NCI-H2081 treated with DMSO at 0.1 percent for 48 hours (cell line): ENCODE measurements around the gene AFF1.
"Not testable (repeated sequence)": the region's sequence is repeated elsewhere in the genome, so short reads cannot be mapped to it uniquely, and the experiment has no call there.

ENCODE experiments used
- DNase-seq: peaks from one replicate; lab custom pipeline; 2025; lab: John Stamatoyannopoulos, UW

The AFF1 gene

DNA sequence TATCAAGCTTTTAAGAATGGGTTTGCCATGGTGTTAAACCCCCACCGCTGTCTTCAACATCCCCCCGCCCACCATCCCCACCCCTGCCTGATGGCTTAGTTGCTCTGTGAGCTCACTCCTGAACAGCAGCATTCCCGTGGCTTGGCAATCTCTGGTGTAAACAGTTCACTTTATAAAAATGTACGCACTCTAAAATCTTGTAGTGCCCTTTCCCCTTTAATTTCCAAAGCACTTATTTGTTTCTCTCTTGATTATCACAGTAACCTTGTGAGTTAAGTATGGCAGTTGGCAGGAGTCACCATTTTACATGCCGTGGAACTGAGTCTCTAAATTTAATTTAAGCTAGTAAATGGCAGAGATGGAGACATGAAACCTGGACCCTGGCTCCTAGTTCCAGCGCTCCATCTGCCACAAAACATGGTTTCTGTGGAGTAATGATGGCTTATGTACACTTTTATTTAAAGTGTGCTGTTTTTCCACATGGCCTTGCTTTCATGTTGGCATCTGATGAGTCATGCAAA is 123.1 kb downstream of the AFF1 start:
- no peak for DNase-seq

- DNase-seq: no peak
Observed at GRCh38 chr4:87058356-87059073, 123.7 kb downstream of the AFF1 start.

- DNase-seq: no peak
Observed at GRCh38 chr4:87060957-87061356, 126.1 kb downstream of the AFF1 start.

DNA sequence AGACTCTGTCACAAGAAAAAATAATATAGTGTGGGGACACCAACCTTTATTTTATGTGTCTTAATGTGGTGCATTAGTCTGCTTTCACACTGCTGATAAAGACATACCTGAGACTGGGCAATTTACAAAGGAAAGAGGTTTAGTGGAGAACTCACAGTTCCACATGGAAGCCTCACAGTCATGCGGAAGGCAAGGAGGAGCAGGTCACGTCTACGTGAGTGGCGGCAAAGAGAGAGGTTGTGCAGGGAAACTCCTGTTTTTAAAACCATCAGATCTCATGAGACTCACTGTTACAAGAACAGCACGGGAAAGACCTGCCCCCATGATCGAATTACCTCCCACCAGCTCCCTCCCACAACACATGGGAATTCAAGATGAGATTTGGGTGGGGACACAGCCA is 130.2 kb downstream of the AFF1 start:
- no peak for DNase-seq

GRCh38 chr4:87066403-87067123 is 131.8 kb downstream of the AFF1 start:
- DNase-seq: no peak

DNA sequence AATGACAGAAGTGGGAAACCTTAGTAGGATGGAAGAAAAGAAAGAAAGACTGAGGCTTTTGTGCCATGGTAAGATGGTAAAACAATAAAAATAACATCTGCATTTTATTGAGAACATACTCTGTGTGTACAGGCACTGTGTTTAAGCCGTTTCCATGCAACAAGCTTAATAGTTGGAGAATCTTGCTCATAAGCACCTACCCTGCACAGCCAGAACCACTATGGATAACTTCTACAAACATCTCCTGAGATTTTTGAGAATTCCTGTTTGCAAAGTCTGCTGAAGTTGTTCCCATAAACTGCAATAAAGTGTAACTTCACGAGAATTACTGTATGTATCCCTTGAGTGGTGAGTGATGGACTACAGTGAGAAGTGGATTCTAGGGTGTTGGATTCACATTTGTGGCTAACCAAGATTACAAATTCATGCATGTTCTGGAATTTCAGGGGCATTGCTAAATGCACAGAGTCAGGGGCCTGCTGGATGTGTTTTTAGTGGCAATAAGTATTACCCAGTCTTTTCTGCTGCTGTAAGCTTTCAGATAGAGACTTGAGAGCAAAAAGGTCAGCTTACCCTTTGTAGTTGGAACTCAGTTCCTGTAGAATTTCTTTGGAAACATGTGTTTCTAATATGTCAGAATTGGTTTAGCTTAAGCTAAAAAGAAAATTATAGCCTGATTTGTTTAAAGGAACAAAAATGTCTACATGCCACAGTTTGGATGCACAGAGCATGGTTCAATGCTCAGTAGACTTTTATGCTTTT is 132.5 kb downstream of the AFF1 start:
- DNase-seq: no peak

GRCh38 chr4:87068583-87069021 is 133.8 kb downstream of the AFF1 start:
- DNase-seq: peak; percentile 64

DNA sequence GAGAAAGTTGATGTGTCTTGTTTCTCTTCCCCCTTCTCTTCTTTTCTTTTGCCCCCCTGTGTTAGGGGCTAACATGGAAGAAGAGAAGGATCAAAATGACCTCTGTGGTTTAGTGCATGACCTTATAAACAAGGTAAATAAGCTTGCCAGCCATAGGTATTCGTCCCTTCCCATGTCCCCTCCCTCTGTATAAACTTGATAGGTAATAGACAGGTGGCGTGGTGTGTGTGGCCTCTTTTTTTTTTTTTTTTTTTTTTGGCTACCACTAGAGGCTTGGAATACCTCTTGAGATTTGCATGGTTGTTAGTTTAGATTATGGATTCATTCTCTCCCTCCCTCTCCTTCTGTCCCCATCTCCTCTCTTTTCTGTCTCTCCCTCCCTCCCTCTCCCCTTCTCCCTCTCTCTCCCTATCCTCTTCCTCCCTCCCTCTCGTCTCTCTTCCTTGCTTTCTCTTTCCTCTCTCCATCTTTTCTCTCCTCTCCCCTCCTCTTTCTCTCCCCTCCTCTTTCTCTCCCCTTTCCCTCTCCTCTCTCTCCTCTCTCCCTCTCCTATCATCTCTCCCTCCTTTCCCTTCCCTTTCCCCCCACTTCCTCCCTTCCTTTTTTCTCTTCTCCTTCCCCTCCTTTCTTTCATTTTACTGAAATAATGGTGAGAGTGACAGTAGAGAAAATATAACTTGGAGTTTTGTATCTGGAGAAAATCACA is 134.4 kb downstream of the AFF1 start:
- DNase-seq: no peak

DNA sequence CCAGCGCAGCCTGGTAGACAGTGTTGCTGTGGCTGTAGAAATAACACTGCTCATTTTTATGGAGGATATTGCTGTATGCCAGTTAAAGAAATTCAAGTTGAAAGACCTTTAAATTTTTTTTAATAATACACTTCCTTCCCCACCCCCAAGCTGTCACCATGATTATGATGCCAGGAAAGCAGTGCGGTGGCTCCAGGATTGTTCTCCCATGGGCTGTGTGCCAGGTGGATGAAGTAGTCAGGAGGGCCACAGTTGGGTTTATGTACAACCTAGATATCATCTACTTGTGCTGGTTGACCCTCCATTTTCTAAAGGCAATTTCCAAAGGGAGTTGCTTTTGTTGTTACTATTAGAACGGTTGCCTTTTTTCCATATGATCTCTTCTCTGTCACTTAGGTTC is 136.6 kb downstream of the AFF1 start:
- DNase-seq: no peak

GRCh38 chr4:87072545-87072944 is 137.7 kb downstream of the AFF1 start:
- DNase-seq: not testable (repeated sequence)

DNA sequence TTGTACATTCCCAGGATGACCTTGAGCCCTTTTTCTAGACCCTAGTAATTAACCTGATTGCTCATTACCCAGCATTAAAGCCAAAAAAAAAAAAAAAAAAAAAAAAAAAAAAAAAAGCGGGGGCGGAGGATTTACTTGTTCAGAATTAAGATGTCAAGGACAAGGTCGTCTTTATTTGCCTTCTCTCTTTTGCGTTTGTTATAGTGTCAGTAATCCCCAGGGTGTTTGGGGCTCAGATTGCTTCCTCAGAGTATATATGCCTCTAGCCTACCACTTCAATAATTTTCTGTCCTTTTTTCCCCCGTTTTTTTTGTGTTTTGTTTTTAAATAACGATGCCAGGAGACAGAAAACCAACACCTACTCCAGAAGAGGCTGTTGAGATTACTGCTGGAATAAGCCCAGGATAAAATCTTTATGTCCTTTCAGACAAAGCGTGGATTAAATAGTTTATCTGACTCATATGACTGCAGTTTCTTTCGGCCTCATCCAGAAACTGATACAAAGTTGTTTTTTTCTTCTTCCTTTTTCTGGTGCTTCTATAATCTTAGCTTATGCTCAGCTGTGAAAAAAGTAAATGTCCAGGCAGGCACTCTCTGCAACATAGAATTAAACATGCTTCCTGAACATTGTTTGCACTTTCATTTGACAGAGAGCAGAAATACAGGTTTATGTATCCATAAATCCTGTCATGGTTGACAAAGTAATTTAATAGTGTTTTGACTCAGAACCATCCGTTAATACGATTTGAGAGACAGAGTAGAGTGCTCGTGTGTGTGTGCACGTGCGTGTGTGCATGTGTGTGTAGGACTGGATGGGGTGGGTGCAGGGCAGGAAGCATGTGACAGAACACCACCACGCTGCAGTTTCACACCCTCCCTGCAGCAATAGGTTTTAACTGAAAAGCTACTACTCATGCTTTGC is 138.6 kb downstream of the AFF1 start:
- DNase-seq: peak; percentile 74

- DNase-seq: no peak
Observed at GRCh38 chr4:87074121-87074488, 139.3 kb downstream of the AFF1 start.

DNA sequence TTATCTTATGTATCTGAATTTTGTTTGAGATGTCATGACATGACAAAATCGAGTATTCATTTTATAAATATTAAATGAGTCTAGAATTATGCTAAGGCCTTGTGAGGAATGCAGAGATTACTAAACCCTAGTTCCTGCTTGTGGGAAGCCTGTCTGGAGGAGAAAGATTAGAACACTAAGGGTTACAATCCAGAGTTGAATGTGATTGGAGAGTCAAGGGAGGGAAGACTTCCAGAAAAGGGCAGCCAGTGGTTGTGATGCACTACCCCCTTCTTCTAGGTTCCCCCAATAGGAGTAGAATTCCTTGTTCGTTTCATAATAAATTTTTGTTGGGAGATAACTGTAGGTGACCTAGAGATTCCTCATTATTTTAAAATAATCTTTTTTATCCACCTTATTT is 141.1 kb downstream of the AFF1 start:
- DNase-seq: no peak

- no peak for DNase-seq
Observed at GRCh38 chr4:87076690-87077358, 142.0 kb downstream of the AFF1 start.

GRCh38 chr4:87077914-87078585 is 143.2 kb downstream of the AFF1 start:
- DNase-seq: no peak

DNA sequence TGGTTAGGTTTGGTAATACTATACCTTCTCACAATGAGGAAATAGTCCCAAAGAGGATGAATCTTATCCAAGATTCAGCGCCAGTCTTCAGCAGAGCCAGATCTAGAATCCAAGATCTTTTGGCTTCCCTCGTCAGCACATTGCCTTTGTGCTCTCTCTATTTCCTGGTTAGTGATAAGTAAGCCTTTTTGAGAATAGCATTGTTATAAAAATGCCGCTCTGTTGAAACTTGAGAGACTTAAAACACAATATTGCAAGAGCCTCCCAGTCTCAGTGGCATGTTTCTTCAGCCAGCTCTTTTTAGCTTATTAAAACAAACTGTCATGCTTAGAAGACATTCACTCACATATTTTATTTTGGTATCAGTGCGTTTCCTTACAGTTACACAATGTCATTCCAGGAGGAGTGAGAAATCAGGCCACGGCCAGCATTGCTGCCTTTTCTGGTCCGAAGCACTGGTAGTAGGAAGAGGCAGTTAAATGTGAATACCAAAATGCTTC is 144.2 kb downstream of the AFF1 start:
- no peak for DNase-seq

DNA sequence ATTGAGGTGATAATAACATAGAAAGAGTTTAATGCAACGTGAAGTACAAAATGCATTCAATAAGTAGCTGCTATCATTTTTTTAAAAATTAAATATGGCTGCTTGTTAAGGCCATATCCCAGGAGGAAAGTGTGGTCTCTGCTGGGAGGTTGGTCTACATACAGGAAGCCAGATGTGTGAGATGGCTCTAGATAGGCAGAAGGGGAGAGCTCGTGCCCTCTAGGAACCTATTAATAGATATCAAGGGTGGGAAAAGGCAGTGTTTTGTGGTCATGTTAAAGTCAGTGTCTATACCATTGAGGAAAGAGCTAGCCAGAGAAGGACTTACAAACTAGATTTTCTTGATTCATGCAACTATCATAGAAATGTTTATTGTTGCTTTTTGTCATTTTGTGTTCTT is 145.2 kb downstream of the AFF1 start:
- no peak for DNase-seq

GRCh38 chr4:87080462-87080861 is 145.7 kb downstream of the AFF1 start:
- DNase-seq: no peak

DNA sequence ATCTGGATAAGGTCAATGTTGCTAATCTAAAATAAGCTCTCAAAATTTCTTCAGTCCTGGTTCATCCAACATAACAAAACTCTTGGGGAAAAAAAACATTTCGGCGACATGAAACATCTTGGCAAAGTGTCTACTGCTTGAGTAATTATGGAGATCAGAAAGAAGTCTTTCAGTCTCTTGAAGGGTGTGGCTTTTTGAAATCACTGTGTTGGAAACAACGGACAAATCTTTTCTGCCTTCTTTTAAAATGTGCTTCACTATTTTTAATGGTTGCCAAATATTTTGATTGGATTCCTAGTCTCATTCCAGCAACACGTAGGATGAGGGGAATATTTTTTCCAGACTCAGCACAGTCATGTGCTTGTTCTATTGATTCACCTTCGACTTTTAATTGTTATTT is 147.0 kb downstream of the AFF1 start:
- no peak for DNase-seq

DNA sequence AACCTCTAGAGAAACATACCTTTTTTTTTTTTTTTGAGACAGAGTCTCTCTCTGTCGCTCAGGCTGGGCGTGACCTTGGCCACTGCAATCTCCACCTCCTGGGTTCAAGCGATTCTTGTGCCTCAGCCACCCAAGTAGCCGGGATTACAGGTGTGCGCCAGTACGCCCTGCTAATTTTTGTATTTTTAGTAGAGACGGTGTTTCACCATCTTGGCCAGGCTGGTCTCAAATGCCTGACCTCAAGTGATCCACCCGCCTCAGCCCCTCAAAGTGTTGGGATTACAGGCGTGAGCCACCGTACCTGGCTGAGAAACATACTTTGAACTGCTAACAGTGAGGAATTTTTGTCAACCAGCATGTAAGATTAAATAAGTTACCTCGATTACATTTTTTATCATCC is 150.9 kb downstream of the AFF1 start:
- DNase-seq: not testable (repeated sequence)
